Astrocyte (in vitro differentiated cells and primary cell): Measurements from ENCODE around the gene CDK16. TPM values are rescaled to one million over a fixed set of nuclear protein-coding genes. Genes with fewer than 3 reads are reported as not detected.

ENCODE experiments used
- DNase-seq: peaks from one replicate; pipeline ENCODE4 v3.0.0-alpha.2; 2010; ENCODE audit warnings: low read depth
- FAIRE-seq: peaks from 2 replicates; lab custom pipeline; 2011; peaks lifted over from hg19 to GRCh38; lab: Jason Lieb, UNC
- H2AFZ ChIP-seq: 2 replicates; pipeline ENCODE4 v1.6.0; 2012; ENCODE audit warnings: low read depth, low read length, inconsistent platforms
- H3K27ac ChIP-seq: 2 replicates; pipeline ENCODE4 v1.5.1; 2011; ENCODE audit warnings: low read depth, low read length, inconsistent platforms
- H3K27me3 ChIP-seq: 2 replicates; pipeline ENCODE4 v1.6.0; 2011; ENCODE audit warnings: low read length, inconsistent platforms; ENCODE audit not compliant: insufficient read depth
- H3K36me3 ChIP-seq: 2 replicates; pipeline ENCODE4 v1.5.1; 2011; ENCODE audit warnings: low read length, inconsistent platforms; ENCODE audit not compliant: insufficient read depth
- H3K4me1 ChIP-seq: 2 replicates; pipeline ENCODE4 v1.5.1; 2011; ENCODE audit warnings: low read length, inconsistent platforms; ENCODE audit not compliant: insufficient read depth
- H3K4me2 ChIP-seq: 2 replicates; pipeline ENCODE4 v1.6.0; 2012; ENCODE audit warnings: low read length, inconsistent platforms
- H3K4me3 ChIP-seq: 2 replicates; pipeline ENCODE4 v1.5.1; 2011; ENCODE audit warnings: low read depth, mild to moderate bottlenecking, low read length, inconsistent platforms; ENCODE audit not compliant: insufficient read depth
- H3K79me2 ChIP-seq: 2 replicates; pipeline ENCODE4 v1.6.0; 2012; ENCODE audit warnings: mild to moderate bottlenecking, low read length, inconsistent platforms; ENCODE audit not compliant: insufficient read depth
- H3K9ac ChIP-seq: 2 replicates; pipeline ENCODE4 v1.6.0; 2012; ENCODE audit warnings: mild to moderate bottlenecking, low read length, inconsistent platforms
- H3K9me3 ChIP-seq: 2 replicates; pipeline ENCODE4 v1.5.1; 2012; ENCODE audit warnings: low read depth, mild to moderate bottlenecking, low read length, inconsistent platforms; ENCODE audit not compliant: insufficient read depth
- H4K20me1 ChIP-seq: 2 replicates; pipeline ENCODE4 v1.6.0; 2012; ENCODE audit warnings: low read length, inconsistent platforms; ENCODE audit not compliant: insufficient read depth
- H3K27ac Mint-ChIP-seq: one replicate; pipeline ENCODE4 v1.8.0; 2021; ENCODE audit warnings: mild to moderate bottlenecking, mixed read lengths; ENCODE audit not compliant: unreplicated experiment
- H3K27me3 Mint-ChIP-seq: one replicate; pipeline ENCODE4 v1.8.0; 2021; ENCODE audit warnings: low read depth, mixed read lengths; ENCODE audit not compliant: unreplicated experiment
- H3K36me3 Mint-ChIP-seq: one replicate; pipeline ENCODE4 v1.8.0; 2021; ENCODE audit warnings: low read depth, mixed read lengths; ENCODE audit not compliant: unreplicated experiment
- H3K4me1 Mint-ChIP-seq: one replicate; pipeline ENCODE4 v1.8.0; 2021; ENCODE audit warnings: low read depth, mixed read lengths; ENCODE audit not compliant: unreplicated experiment
- H3K4me3 Mint-ChIP-seq: one replicate; pipeline ENCODE4 v1.8.0; 2021; ENCODE audit warnings: mild to moderate bottlenecking, moderate library complexity, mixed read lengths; ENCODE audit not compliant: unreplicated experiment
- H3K9me3 Mint-ChIP-seq: one replicate; pipeline ENCODE4 v1.8.0; 2021; ENCODE audit warnings: mild to moderate bottlenecking, mixed read lengths; ENCODE audit not compliant: unreplicated experiment
- EZH2 ChIP-seq: IDR thresholded peaks from 2 replicates; pipeline ENCODE4 v1.6.1; 2012; ENCODE audit warnings: mild to moderate bottlenecking, low read length, inconsistent platforms; ENCODE audit not compliant: insufficient read depth
- total RNA-seq: library from RNA; stranded (reverse); gene quantifications from 2 replicates; pipeline ENCODE4 v1.2.1, GENCODE V29; 2021
- TF ChIP-seq, protein P1 (sequence below): IDR thresholded peaks from 2 replicates; pipeline ENCODE4 v1.5.1; 2011; ENCODE audit warnings: low read depth, mild to moderate bottlenecking, inconsistent platforms, low read length, moderate library complexity; ENCODE audit not compliant: insufficient read depth

CDK16 gene
- total RNA-seq, 1 donor from 2014 or later = 128 TPM

DNA sequence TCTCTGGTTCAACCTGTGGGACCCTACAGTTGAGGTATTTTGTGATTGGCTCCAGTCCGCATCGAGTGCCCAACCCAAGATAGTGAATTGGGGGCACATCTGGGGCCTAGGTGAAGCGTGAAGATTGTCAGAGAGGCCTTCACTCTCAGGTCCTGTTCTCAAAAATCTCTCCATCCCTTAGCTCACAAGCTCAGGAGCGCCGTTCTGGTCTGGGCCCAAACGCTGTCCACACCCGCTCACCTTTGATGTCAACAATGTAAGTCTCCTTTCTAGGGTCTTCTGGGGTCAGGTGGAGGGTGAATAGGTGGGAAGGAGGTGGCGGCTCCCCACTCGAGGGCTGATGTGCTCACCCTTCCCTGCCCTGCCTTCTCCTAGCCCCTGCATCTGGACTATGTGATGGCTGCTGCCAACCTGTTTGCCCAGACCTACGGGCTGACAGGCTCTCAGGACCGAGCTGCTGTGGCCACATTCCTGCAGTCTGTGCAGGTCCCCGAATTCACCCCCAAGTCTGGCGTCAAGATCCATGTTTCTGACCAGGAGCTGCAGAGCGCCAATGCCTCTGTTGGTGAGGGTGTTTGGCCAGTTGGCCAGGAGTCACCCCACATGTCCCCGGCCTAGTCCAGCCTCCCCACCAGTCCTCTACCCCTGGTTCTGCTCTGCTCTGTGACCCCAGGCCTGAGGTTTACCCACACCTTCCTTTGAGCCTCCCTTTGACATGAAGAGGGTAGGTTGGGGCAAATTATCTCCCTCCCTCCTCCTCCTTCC, 7.6 kb upstream of the CDK16 start:
- no peak overlapping the region for H3K4me3 ChIP-seq
- DNase-seq (no peak), FAIRE-seq (no peak)
- peaks cover 46% of the 10 kb centered on the region for H4K20me1 ChIP-seq
- no peaks in the 10 kb centered on the region for H3K27me3 Mint-ChIP-seq
- H3K27ac Mint-ChIP-seq = no peak overlapping the region
- no peak overlapping the region for H3K9ac ChIP-seq
- no peak overlapping the region for H3K4me2 ChIP-seq
- H3K4me1 ChIP-seq = no peaks in the 10 kb centered on the region
- no peak overlapping the region for H2AFZ ChIP-seq
- H3K36me3 ChIP-seq = peaks cover 43% of the 10 kb centered on the region
- no peaks in the 10 kb centered on the region for H3K9me3 Mint-ChIP-seq
- H3K4me1 Mint-ChIP-seq = peaks cover 3% of the 10 kb centered on the region
- H3K4me3 Mint-ChIP-seq = no peak overlapping the region
- TF ChIP-seq, protein P1, sequence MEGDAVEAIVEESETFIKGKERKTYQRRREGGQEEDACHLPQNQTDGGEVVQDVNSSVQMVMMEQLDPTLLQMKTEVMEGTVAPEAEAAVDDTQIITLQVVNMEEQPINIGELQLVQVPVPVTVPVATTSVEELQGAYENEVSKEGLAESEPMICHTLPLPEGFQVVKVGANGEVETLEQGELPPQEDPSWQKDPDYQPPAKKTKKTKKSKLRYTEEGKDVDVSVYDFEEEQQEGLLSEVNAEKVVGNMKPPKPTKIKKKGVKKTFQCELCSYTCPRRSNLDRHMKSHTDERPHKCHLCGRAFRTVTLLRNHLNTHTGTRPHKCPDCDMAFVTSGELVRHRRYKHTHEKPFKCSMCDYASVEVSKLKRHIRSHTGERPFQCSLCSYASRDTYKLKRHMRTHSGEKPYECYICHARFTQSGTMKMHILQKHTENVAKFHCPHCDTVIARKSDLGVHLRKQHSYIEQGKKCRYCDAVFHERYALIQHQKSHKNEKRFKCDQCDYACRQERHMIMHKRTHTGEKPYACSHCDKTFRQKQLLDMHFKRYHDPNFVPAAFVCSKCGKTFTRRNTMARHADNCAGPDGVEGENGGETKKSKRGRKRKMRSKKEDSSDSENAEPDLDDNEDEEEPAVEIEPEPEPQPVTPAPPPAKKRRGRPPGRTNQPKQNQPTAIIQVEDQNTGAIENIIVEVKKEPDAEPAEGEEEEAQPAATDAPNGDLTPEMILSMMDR = no peak
- TF ChIP-seq EZH2 = no peak
- H3K27ac ChIP-seq = no peak overlapping the region
- peaks cover 7% of the 10 kb centered on the region for H3K79me2 ChIP-seq
- no peaks in the 10 kb centered on the region for H3K9me3 ChIP-seq
- no peaks in the 10 kb centered on the region for H3K27me3 ChIP-seq
- H3K36me3 Mint-ChIP-seq = peaks cover 7% of the 10 kb centered on the region

DNA sequence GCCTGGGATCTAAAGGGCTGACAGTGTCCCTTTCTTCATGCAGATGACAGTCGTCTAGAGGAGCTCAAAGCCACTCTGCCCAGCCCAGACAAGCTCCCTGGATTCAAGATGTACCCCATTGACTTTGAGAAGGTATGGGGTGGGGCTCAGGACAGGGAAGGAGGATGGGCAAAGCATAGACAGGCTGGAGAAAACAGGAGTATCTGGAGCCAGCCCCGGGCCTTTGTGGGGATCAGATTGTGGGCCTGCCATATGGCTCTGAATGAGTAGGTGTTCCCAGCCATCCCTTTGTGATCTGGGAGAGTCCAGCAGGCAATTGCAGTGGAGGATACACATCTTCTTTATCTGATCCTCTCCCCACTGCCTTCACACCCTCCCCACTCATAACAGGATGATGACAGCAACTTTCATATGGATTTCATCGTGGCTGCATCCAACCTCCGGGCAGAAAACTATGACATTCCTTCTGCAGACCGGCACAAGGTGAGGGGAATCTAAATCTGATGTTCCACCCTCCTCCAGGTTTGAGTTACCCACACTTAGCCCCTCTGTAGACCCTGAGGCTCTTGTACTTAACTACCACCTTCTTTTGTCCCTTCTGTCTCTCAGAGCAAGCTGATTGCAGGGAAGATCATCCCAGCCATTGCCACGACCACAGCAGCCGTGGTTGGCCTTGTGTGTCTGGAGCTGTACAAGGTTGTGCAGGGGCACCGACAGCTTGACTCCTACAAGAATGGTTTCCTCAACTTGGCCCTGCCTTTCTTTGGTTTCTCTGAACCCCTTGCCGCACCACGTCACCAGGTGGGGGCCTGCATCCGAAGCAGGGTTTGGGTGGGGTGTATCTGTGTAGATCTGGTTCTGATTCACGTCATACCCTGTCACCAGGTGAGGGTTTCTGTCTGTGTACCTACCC, 5.8 kb upstream of the CDK16 start:
- no peak for FAIRE-seq
- Histone ChIP-seq H3K4me3 (no peak overlapping the region), H3K27ac (no peak overlapping the region), H2AFZ (no peak overlapping the region), H3K4me2 (no peak overlapping the region), H3K79me2 (peaks cover 2% of the 10 kb centered on the region), H3K9ac (no peak overlapping the region), H3K4me1 (peaks cover 11% of the 10 kb centered on the region), H3K9me3 (no peaks in the 10 kb centered on the region), H3K27me3 (no peaks in the 10 kb centered on the region), H4K20me1 (peaks cover 44% of the 10 kb centered on the region), H3K36me3 (peaks cover 30% of the 10 kb centered on the region)
- Mint-ChIP-seq H3K36me3 (peaks cover 10% of the 10 kb centered on the region), H3K9me3 (no peaks in the 10 kb centered on the region), H3K27ac (peak overlapping the region; percentile 66), H3K27me3 (no peaks in the 10 kb centered on the region), H3K4me3 (no peak overlapping the region), H3K4me1 (peaks cover 14% of the 10 kb centered on the region)
- no peak for TF ChIP-seq EZH2
- TF ChIP-seq, protein P1 = no peak
- DNase-seq = no peak
